ENCODE results near the gene ADCY10.

ADCY10 gene

DNA sequence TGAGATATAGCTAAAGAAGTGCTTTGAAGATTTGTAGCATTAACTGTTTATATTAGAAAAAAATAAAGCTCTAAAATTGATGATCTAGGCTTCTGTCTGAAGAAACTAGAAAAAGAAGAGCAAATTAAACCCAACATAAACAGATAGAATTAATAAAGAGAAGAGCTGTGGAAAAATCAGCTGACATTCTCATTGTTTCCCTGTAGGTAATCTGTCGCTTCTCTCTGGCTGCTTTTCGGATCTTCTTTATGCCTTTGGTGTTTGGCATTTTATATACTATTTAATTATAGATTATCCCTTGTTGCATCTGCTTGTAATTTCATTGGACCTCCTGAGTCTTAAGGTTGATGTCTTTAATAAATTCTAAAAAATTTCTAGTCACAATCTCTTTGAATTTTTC is 132.4 kb downstream of the ADCY10 start:
- DNase-seq (ENCODE audit: low spot score) = no peak

DNA sequence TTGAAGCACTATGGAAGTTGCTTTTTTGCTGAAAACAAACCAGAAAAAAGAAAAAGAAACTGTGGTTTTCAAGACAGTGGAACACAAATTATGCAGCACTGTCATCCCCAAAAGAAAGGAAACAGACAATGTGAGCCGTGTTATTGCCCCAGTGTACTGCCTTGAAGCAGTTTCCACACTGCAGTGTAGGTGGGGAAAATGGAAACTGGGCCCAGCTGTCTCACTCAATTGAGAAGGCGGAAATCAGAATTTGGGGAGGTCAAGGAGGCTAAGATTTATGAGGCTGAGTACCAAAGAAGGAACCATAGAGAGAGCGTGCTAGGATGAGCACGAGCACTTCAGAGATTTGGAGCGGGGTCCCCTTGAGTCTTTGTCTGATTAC is 136.7 kb downstream of the ADCY10 start:
- no peak for DNase-seq (ENCODE audit: low spot score)

DNA sequence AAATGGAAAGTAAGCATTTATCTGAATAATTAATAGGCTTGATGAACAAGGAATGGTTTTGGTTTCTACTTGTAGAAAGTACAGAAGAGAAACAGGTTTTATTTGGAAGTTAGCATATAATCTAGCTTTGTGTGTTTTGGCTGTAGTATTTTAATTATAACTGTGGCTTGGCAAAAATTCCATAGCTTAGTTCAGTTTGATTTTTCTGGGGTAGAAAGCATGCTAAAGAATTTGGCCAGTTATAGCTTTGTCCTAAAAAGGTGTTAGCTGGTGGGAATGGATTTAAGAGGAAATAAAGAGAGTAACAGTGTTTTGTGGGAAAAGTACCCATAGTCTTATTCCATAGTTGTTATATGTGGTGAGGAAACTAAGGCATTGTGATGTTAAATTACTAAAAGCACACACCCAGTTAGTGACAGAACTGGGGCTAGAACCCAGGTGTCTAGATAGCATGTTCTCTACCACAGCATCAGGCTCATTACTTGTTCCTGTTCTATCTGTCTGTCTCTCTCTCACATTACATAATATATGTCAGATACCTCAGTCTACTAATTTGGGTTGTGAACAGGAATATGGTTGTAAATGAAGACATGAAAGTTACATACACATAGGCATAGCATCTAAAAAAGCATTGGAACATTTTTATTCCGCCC is 137.2 kb downstream of the ADCY10 start:
- no peak for DNase-seq (ENCODE audit: low spot score)

DNA sequence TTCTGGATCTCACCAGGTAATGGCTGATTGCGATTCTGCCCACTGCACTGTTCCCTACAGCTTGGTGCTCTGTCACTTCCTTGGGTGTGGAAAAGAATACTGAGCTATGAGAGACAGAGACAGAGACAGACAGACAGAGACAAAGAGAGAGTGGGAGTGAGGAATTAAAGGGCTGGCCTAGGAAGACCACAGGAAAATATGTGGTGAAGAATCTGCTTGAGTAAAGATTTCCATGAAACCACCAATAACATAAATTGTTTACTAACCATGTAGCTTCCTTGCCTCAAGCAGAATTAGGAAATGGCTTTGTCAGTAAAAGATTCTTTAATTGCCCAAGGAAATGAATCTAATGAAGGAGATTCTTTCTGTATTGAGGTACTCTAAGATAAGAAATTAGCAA is 137.8 kb downstream of the ADCY10 start:
- no peak for DNase-seq (ENCODE audit: low spot score)

DNA sequence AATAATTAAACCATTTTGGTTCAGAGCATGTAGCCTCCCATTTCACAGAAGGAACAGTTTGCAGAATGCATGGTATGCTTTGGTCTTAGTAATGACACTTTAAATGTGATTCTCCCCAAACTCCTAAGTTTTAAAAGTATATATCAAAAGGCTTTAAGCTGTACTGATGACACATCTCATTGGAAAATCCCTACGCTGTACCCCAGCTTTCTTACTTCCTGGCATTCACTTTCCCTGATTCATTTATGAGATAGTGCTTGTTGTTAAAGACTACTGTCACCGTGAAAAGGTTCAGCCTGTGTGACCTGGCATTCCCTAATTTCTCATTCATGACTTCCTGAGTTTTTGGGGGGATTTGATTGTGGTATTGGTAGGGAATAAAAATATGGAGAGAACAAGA is 138.8 kb downstream of the ADCY10 start:
- no peak for DNase-seq (ENCODE audit: low spot score)

DNA sequence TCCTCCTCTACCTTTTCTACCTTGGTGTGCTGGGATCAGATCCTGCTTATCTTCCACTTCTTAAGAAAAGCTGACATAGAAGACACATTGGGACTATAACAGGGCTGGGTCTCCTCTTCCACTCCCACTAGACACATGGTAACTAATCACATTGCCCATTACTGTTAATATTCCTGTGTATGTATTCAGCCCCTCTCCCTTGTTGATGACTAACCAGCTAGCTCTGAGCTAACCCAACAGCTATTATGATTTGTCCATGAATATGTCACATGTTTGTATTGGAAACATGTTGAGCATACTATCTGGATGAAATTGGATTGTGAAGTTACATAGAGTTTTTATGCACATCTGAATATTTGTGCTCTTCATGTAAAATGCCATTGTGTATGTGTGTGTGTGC is 139.2 kb downstream of the ADCY10 start:
- no peak for DNase-seq (ENCODE audit: low spot score)

DNA sequence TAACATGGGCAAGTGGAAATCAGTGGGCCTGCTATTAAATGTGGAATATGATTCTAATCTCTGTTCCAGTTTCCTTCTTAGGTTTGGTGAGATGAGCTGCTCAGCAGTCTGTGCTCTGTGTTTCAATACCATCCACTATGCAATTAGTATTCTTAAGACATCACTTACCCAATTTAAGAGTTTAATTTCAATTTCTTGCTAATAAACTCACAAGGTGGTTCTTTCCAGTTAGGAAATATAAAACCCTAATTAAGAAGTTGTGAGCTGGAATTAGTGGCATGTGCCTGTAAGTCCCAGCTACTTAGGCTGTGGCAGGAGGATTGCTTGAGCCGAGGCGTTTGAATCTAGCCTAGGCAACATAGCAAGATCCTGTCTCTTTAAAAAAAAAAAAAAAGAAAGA is 140.4 kb downstream of the ADCY10 start:
- DNase-seq (ENCODE audit: low spot score) = no peak

DNA sequence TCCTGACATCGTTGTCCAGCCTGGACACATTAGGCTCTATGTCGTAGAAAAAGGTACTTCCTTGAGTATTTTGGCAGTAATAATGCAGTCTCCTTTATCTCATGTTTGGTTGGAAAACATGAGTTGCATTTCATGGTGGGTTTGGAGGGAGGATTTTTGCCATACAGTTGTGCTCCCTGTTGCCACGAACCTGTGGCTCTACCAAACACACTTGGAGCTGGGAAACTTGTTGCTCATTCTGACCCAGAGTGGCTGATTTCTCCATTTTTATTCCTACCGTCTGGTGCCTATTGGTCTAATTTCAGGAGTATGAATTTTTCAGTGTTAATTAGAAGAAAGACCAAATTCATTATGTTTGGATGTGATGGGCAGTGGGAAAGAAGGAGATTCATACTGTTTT is 141.5 kb downstream of the ADCY10 start:
- no peak for DNase-seq (ENCODE audit: low spot score)

DNA sequence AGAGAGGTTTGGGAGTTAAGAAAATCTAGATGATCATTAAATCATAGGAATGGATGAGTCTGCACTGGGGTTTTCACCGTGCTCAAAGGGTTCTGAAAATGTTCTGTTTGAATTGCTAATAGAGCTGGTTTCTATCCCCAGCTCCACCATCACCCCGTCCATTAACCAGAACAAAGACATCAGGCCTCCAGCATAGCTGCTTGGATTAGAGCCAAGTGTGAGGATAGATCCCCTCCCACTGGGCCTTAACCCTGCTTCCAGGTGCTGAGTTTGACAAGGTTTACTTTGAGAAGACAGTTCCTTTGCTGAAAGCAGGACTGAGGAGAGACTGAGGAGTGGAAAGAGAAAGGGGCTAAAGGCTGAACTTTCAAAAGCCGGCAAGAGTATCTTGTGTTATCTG is 143.8 kb downstream of the ADCY10 start:
- DNase-seq (ENCODE audit: low spot score) = no peak

DNA sequence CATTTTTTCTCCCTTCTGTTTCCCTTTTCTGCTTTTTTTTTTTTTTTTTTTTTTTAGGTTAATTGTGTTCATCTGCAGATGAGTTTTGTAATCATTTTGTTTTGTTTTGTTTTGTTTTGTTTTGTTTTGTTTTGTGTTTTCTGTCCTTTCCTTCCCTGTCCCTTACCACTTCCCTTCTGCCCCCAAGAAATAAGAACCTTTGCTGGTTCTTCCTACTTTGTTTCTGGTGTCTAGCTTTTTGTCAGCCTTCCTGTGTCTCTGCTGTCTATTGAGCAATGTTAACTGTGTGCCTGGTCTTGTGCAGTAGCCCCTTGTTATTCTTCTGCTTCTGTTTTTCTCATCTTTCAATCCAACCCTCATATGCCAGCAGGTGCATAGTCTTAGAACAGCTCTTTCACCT is 146.2 kb downstream of the ADCY10 start:
- DNase-seq (ENCODE audit: low spot score) = no peak

DNA sequence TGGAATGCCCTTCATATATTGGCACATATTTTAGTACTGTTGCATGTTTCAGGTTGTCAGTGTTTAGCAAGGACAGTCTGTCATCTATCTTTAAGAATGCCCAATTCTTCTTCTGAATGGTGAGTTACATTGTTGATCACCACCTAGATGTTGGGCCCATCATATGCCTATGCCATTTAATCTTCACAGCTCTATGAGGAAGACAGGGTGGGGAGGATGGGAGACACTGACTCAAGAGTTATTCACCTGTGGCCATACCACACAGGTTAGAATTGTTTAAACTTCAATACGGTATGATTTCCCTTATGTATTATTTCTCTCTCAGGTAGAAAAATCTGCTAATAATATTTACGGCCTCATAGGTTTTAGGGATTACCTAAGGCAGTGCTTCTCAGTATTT is 147.4 kb downstream of the ADCY10 start:
- DNase-seq (ENCODE audit: low spot score) = no peak

DNA sequence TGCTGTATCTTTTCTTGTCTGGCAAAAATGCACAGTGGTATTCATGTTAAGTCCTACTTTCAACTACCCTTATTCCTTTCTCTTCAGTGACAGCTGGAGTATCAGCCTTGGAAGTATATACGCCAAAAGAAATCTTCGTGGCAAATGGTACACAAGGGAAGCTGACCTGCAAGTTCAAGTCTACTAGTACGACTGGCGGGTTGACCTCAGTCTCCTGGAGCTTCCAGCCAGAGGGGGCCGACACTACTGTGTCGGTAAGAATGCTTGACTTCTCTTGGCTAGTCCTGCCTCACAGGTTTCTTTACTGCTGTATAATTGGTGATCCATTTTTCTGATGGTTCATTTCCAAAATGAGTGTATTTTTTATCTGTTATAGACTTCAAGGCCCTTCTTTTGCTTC is 148.4 kb downstream of the ADCY10 start:
- no peak for DNase-seq (ENCODE audit: low spot score)

DNA sequence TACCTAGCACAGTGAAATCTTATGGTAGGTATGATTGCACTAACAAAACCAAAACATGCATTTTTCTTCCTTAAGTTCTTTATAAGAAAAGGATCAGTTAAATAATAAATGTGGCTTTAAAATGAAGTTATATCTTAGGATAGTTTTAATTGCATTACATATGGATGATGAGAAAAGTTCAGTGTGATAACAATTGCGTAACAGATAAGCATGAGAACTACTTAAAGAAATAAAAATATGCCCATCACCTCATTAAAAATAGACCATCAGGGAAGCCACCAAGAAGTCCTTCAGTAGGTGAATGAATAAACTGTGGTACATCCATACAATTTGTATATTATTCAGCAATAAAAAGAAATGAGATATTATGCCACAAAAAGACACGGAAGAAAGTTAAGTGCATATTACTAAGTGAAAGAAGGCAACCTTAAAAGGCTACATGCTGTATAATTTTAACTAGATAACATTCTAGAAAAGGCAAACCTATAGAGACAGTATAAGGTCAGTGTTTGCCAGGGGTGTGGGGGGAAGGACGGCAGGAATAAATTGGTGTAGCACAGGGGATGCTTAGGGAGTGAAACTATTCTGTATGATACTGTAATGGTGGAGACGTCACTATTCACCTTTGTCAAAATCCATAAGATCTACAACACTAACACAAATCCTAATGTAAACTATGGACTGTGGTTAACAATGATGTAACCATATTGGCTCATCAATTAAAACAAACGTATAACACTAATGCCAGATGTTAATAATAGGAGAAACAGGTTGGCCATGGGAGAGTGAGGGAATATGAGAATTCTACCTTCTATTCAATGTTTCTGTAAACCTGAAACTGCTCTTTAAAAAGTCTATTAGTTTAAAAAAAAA is 149.2 kb downstream of the ADCY10 start:
- DNase-seq (ENCODE audit: low spot score) = no peak

DNA sequence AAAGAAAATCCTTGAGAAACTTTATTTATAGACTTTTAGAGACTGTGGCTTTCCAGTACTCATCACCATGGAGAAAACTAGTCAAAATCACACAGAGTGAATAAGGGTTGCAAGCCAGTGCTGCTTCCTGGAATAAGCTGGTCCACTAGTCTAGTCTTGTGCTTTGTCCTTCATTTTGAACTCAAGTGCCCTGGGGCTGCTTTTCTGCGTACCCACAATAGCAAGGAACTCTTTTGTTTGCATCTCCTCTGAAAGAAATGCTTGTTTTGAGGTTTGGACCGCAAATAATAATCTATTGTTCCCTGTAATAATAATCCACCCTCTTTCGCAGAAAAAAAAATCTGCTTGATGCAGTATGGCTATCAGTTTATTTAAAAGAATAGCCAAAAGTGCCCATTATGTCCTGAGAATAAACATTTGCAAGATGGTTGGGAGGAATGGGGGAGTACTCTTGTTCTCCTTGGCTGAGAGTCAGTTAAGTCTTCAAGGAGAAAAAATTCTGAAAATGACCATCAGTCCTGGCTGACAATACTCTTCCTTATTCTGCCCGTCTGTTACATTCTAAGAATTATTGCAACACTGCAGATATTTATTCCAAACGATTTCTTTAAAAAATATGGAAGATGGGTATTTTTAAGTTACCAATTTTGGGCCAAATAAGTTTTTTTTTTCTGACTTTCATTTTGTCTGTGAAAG is 150.3 kb downstream of the ADCY10 start:
- DNase-seq (ENCODE audit: low spot score) = no peak

DNA sequence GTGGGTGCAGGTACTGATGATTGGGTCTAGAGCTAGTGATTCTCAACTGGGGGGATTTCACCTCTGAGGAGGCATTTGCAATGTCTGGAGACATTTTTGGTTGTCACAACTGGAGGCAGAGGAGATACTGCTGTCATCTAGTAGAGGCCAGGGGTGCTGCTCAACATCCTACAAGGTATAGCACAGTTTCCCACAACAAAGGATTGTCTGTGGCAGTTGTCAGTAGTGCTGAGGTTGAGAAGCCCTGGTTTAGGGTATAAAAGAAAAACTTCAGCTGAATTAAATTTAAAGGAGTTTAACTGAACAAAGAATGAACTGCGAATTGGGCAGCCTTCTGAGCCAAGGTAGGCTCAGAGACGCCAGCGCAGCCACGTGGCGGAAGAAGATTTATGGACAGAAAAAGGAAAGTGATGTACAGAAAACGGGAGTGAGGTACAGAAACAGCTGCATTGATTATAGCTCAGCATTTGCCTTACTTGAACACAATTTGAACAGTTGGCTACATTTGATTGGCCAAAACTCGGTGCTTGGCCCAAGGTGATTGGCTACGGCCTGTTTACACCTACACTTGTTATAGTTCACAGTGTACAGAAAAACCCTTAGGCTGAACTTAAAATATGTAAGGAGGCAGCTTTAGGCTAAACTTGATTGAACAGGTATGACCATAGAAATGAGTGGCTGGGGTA is 151.7 kb downstream of the ADCY10 start:
- DNase-seq (ENCODE audit: low spot score) = no peak

DNA sequence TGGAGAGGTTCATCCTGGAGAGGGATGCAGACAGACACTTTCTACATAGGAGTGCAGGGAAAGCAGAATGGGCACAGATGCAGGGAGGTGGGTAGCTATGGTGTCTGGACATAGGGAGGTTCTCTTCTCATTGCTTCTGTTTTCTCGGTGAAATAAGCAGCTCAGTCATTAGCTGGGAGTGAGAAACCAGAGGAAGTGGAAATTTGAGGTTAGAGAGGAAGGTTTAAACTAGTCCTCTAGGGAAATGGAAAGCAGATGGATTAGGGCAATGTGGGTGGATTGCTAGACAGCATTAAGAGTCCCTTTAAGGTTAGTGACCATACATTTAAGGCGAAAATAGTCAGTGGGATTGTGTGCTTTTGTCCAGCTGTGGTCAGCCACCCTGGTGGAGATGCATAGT is 152.5 kb downstream of the ADCY10 start:
- no peak for DNase-seq (ENCODE audit: low spot score)
